HG02943 (cell line): ENCODE measurements around the gene MAJIN.

Experiments
- ATAC-seq: cut with Tn5 transposase; IDR thresholded peaks from one replicate; pipeline ENCODE4 v1.9.1; 2021; ENCODE audit warnings: mild to moderate bottlenecking, low read depth, moderate library complexity; ENCODE audit not compliant: unreplicated experiment

Gene MAJIN

GRCh38 chr11:64916040-64916774 lies 55.7 kb downstream of the MAJIN start:
- no peak for ATAC-seq

GRCh38 chr11:64915376-64915887 lies 56.5 kb downstream of the MAJIN start:
- no peak for ATAC-seq

GRCh38 chr11:64914123-64914522 lies 57.8 kb downstream of the MAJIN start:
- ATAC-seq: no peak

- ATAC-seq: no peak
Observed at GRCh38 chr11:64913171-64913727, 58.7 kb downstream of the MAJIN start.

GRCh38 chr11:64911689-64912088 lies 60.2 kb downstream of the MAJIN start:
- no peak for ATAC-seq

GRCh38 chr11:64911142-64911541 lies 60.8 kb downstream of the MAJIN start:
- ATAC-seq: no peak

GRCh38 chr11:64910451-64911093 lies 61.3 kb downstream of the MAJIN start:
- ATAC-seq: no peak

- ATAC-seq: no peak
Observed at GRCh38 chr11:64909653-64910343, 62.1 kb downstream of the MAJIN start.

- no peak for ATAC-seq
Observed at GRCh38 chr11:64908766-64909165, 63.1 kb downstream of the MAJIN start.

GRCh38 chr11:64906314-64906635 lies 65.6 kb downstream of the MAJIN start:
- no peak for ATAC-seq

- no peak for ATAC-seq
Observed at GRCh38 chr11:64905516-64906313, 66.2 kb downstream of the MAJIN start.

GRCh38 chr11:64903291-64903833 lies 68.5 kb downstream of the MAJIN start:
- ATAC-seq: no peak

- ATAC-seq: no peak
Observed at GRCh38 chr11:64902102-64902900, 69.6 kb downstream of the MAJIN start.

- no peak for ATAC-seq
Observed at GRCh38 chr11:64900774-64901173, 71.1 kb downstream of the MAJIN start.

GRCh38 chr11:64900263-64900678 lies 71.6 kb downstream of the MAJIN start:
- no peak for ATAC-seq

- ATAC-seq: no peak
Observed at GRCh38 chr11:64898541-64898940, 73.4 kb downstream of the MAJIN start.

GRCh38 chr11:64898076-64898445 lies 73.8 kb downstream of the MAJIN start:
- ATAC-seq: no peak

- ATAC-seq: no peak
Observed at GRCh38 chr11:64897381-64898075, 74.4 kb downstream of the MAJIN start.
